Activated CD4-positive, CD25-positive, alpha-beta regulatory T cell treated with anti-CD3 and anti-CD28 coated beads, Interleukin-2, amount 50 U/mL, for 16 hours (primary cell): ENCODE data around the gene HECTD3.
"Not testable (repeated sequence)": the region's sequence is repeated elsewhere in the genome, so short reads cannot be mapped to it uniquely, and the experiment has no call there.

Source experiments
- DNase-seq: peaks from one replicate; pipeline ENCODE4 v3.0.0-alpha.2; 2020; ENCODE audit warnings: low read depth, low spot score

The HECTD3 gene

DNA sequence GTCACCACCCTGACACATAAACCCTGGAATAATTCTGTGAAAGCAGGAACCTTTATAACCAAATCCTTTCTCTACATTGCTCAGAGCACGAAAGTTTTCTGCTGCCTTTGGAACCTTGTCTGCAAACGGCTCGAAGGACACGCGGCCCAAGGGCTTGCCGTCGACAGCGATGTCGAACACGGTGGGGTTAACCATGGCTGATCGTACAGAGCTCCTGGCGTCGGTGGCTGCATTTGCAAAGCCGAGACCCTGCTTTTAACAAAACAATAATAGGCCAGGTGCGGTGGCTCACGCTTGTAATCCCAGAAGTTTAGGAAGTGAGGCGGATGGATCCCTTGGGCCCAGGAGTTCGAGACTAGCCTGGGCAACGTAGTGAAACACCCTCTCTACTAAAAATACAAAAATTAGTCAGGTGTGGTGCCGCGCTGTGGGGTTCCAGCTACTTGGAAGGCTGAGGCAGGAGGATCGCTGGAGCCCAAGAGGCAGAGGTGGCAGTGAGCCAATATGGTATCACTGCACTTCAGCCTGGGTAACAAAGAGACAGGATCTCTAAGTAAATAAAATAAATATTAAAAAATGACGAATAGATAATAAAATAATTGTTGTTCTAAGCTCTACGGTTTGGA is 22.5 kb downstream of the HECTD3 start:
- no peak for DNase-seq

GRCh38 chr1:44985747-44986359 is 25.3 kb downstream of the HECTD3 start:
- DNase-seq = no peak

- not testable (repeated sequence) for DNase-seq
Measured at GRCh38 chr1:44977372-44977771, 33.8 kb downstream of the HECTD3 start.

DNA sequence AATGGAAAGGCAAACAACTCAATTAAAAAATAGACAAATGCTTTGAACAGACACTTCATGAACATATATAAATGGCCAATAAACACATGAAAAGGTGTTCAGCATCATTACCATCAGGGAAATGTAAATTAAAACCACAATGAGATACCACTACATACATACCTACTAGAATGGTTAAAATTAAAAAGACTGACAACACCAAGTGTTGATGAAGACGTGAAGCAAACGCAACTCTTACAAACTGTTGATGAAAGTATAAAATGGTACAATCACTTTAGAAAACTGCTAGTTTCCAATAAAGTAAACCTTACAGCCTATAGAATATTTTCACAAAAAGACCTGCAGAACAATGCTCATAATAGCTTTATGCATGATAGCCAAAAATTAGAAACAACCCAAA is 34.9 kb downstream of the HECTD3 start:
- no peak for DNase-seq

DNA sequence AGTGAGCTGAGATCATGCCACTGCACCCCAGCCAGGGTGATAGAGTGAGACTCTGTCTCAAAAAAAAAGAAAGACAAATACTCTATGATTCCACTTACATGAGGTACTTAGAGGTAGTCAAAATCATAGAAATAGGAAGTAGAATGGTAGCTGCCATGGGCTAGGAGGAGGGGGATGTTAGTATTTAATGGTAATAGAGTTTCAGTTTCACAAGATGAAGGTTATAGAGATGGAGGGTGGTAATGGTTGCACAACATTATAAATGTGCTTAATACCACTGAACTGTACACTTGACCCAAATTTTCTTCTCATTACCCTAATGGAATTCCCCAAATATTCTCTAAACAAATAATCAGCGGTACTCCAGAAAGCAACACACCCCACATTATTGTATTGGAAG is 37.5 kb downstream of the HECTD3 start:
- no peak for DNase-seq

- no peak for DNase-seq
Measured at GRCh38 chr1:44970317-44970716, 40.8 kb downstream of the HECTD3 start.

GRCh38 chr1:44964396-44964795 is 46.7 kb downstream of the HECTD3 start:
- no peak for DNase-seq

DNA sequence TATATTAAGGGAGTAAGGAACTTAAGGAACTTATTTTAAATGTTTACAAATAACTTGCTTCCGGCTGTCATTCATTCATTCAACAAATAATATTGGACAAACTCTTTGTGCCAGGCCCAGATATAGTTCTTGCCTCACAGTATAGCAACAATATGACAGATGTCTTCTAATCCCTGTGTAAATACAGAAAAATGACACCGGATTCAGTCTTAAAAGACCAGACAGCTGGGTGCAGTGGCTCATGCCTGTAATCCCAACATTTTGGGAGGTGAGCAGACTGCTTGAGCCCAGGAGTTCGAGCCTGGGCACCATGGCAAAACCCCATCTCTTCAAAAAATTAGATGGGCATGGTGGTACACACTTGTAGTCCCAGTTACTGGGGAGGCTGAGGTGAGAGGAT is 48.4 kb downstream of the HECTD3 start:
- no peak for DNase-seq

GRCh38 chr1:44962022-44962421 is 49.1 kb downstream of the HECTD3 start:
- DNase-seq = not testable (repeated sequence)

- DNase-seq = not testable (repeated sequence)
Measured at GRCh38 chr1:44957566-44957965, 53.6 kb downstream of the HECTD3 start.

DNA sequence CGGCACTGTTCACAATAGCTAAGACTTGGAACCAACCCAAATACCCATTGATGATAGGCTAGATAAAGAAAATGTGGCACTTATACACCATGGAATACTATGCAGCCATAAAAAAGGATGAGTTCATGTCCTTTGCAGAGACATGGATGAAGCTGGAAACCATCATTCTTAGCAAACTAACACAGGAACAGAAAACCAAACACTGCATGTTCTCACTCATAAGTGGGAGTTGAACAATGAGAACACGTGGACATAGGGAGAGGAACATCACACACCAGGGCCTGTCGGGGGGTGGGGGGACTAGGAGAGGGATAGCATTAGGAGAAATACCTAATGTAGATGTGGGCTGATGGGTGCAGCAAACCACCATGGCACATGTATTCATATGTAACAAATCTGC is 55.0 kb downstream of the HECTD3 start:
- not testable (repeated sequence) for DNase-seq
